ENCODE measurements around the gene STK10. TPM values are rescaled to one million over a fixed set of nuclear protein-coding genes. Genes with fewer than 3 reads are reported as not detected.

Gene STK10
- total and polyA plus RNA-seq, 2 donors (not counting 1 experiment from before 2014, with no cell fraction given) = 97.9 to 253 TPM

GRCh38 chr5:172075656-172076055 is 112.4 kb downstream of the STK10 start:
- CTCF ChIA-PET = no interaction called here
- no peak overlapping the region for H2AFZ ChIP-seq (ENCODE audit: insufficient read depth, low read depth, low read length, poor library complexity, severe bottlenecking)
- TF ChIP-seq, protein P1, sequence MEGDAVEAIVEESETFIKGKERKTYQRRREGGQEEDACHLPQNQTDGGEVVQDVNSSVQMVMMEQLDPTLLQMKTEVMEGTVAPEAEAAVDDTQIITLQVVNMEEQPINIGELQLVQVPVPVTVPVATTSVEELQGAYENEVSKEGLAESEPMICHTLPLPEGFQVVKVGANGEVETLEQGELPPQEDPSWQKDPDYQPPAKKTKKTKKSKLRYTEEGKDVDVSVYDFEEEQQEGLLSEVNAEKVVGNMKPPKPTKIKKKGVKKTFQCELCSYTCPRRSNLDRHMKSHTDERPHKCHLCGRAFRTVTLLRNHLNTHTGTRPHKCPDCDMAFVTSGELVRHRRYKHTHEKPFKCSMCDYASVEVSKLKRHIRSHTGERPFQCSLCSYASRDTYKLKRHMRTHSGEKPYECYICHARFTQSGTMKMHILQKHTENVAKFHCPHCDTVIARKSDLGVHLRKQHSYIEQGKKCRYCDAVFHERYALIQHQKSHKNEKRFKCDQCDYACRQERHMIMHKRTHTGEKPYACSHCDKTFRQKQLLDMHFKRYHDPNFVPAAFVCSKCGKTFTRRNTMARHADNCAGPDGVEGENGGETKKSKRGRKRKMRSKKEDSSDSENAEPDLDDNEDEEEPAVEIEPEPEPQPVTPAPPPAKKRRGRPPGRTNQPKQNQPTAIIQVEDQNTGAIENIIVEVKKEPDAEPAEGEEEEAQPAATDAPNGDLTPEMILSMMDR (IDR thresholded peaks at IDR 0.05) = no peak
- no peak for TF ChIP-seq EZH2 (IDR thresholded peaks at IDR 0.05; ENCODE audit: borderline replicate concordance, insufficient read depth, low read depth, low read length, poor library complexity, severe bottlenecking)
- POLR2A ChIA-PET = no interaction called here
- Mint-ChIP-seq H3K27me3 (no peaks in the 10 kb centered on the region), H3K4me1 (peaks cover 7% of the 10 kb centered on the region), H3K27ac (no peak overlapping the region), H3K9me3 (ENCODE audit: insufficient read depth) (no peaks in the 10 kb centered on the region), H3K4me3 (no peak overlapping the region)
- no peak overlapping the region for H3K4me2 ChIP-seq (replicated peaks; ENCODE audit: low read depth, low read length, poor library complexity, severe bottlenecking)
- H3K27me3 ChIP-seq (replicated peaks in 1 of 4; ENCODE audit: control extremely low read depth in 1 of 4, control insufficient read depth in 3 of 4, insufficient read depth in 4 of 4, low read length in 3 of 4) = no peaks in the 10 kb centered on the region
- H3K36me3 ChIP-seq (replicated peaks in 1 of 2; ENCODE audit: control extremely low read depth in 1 of 2, control insufficient read depth in 1 of 2, extremely low read depth in 1 of 2, insufficient read depth in 2 of 2, low read length in 1 of 2) = peaks cover 3 to 64% of the 10 kb centered on the region in 2 experiments
- H3K9ac ChIP-seq (ENCODE audit: low read length) = no peak overlapping the region
- H3K27ac ChIP-seq (ENCODE audit: low read length in 2 of 2) = no peak overlapping the region
- H3K4me1 ChIP-seq (ENCODE audit: control insufficient read depth in 2 of 2, insufficient read depth in 2 of 2, low read length in 2 of 2) = no peaks in the 10 kb centered on the region
- no peaks in the 10 kb centered on the region for H3K9me3 ChIP-seq (ENCODE audit: control extremely low read depth in 1 of 3, control insufficient read depth in 2 of 3, insufficient read depth in 1 of 3, low read length in 2 of 3)
- DNase-seq (no peak), ATAC-seq (ENCODE audit: low read depth) (no peak)
- H3K4me3 ChIP-seq (ENCODE audit: control extremely low read depth in 1 of 5, extremely low read depth in 1 of 5, insufficient read depth in 1 of 5, low read depth in 2 of 5, low read length in 4 of 5) = no peak overlapping the region
- intact Hi-C loops (cut with micrococcal nuclease) = no loop called here
- WGBS (ENCODE audit: insufficient coverage) = 100% methylated on average over 1 of the region's 4 CpGs
- H4K20me1 ChIP-seq (ENCODE audit: control insufficient read depth, insufficient read depth, low read length, poor library complexity, severe bottlenecking) = peaks cover 8% of the 10 kb centered on the region
- H3K79me2 ChIP-seq (ENCODE audit: control insufficient read depth, insufficient read depth, low read length) = peaks cover 12% of the 10 kb centered on the region

DNA sequence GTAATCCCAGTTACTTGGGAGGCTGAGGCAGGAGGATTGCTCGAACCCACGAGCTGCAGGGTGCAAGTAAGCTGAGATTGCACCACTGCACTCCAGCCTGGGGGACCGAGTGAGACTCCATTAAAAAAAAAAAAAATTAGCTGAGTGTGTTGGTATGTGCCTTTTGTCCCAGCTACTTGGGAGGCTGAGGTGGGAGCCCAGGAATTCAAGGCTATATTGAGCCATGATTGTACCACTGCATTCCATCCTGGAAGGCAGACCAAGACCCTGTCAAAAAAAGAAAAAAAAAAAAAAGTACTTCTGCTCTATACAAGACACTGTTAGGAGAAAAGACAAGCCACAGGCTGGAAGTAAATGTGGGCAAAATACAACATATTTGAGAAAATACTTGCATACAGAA is 113.1 kb downstream of the STK10 start:
- WGBS (ENCODE audit: insufficient coverage) = 100% methylated on average over 2 of the region's 3 CpGs
- ChIA-PET CTCF (no interaction called here), POLR2A (interaction anchor here (1.0 kb wide), 1 partner anchor 21 kb away, joined by 3 read pairs; no protein-coding TSS in a partner anchor)
- H3K79me2 ChIP-seq (ENCODE audit: control insufficient read depth, insufficient read depth, low read length) = peaks cover 17% of the 10 kb centered on the region
- H3K27ac Mint-ChIP-seq = no peak overlapping the region
- H3K9ac ChIP-seq (ENCODE audit: low read length) = no peak overlapping the region
- no peak for DNase-seq
- no peak for TF ChIP-seq EZH2 (IDR thresholded peaks at IDR 0.05; ENCODE audit: borderline replicate concordance, insufficient read depth, low read depth, low read length, poor library complexity, severe bottlenecking)
- TF ChIP-seq, protein P1 (IDR thresholded peaks at IDR 0.05) = no peak
- H3K4me1 ChIP-seq (ENCODE audit: control insufficient read depth in 2 of 2, insufficient read depth in 2 of 2, low read length in 2 of 2) = no peaks in the 10 kb centered on the region
- H3K4me3 Mint-ChIP-seq = no peak overlapping the region
- no peaks in the 10 kb centered on the region for H3K27me3 Mint-ChIP-seq
- no peak overlapping the region for H2AFZ ChIP-seq (ENCODE audit: insufficient read depth, low read depth, low read length, poor library complexity, severe bottlenecking)
- H3K9me3 ChIP-seq (ENCODE audit: control extremely low read depth in 1 of 3, control insufficient read depth in 2 of 3, insufficient read depth in 1 of 3, low read length in 2 of 3) = no peaks in the 10 kb centered on the region
- peaks cover 3 to 61% of the 10 kb centered on the region in 2 experiments for H3K36me3 ChIP-seq (replicated peaks in 1 of 2; ENCODE audit: control extremely low read depth in 1 of 2, control insufficient read depth in 1 of 2, extremely low read depth in 1 of 2, insufficient read depth in 2 of 2, low read length in 1 of 2)
- H3K4me2 ChIP-seq (replicated peaks; ENCODE audit: low read depth, low read length, poor library complexity, severe bottlenecking) = no peak overlapping the region
- ATAC-seq (ENCODE audit: low read depth) = no peak
- no peaks in the 10 kb centered on the region for H3K27me3 ChIP-seq (replicated peaks in 1 of 4; ENCODE audit: control extremely low read depth in 1 of 4, control insufficient read depth in 3 of 4, insufficient read depth in 4 of 4, low read length in 3 of 4)
- peaks cover 8% of the 10 kb centered on the region for H4K20me1 ChIP-seq (ENCODE audit: control insufficient read depth, insufficient read depth, low read length, poor library complexity, severe bottlenecking)
- H3K27ac ChIP-seq (ENCODE audit: low read length in 2 of 2) = no peak overlapping the region
- peaks cover 11% of the 10 kb centered on the region for H3K4me1 Mint-ChIP-seq
- H3K9me3 Mint-ChIP-seq (ENCODE audit: insufficient read depth) = no peaks in the 10 kb centered on the region
- H3K4me3 ChIP-seq (ENCODE audit: control extremely low read depth in 1 of 5, extremely low read depth in 1 of 5, insufficient read depth in 1 of 5, low read depth in 2 of 5, low read length in 4 of 5) = no peak overlapping the region
- intact Hi-C loops (cut with micrococcal nuclease) = no loop called here
